HG03342 (cell line): ENCODE measurements around the gene OR6X1.
A peak's percentile ranks its signal among the peaks of the same experiment; 100 is the strongest.

Source experiments
- ATAC-seq: cut with Tn5 transposase; IDR thresholded peaks from one replicate; pipeline ENCODE4 v1.9.1; 2021; ENCODE audit warnings: mild to moderate bottlenecking, moderate library complexity; ENCODE audit not compliant: unreplicated experiment

OR6X1 gene, protein sequence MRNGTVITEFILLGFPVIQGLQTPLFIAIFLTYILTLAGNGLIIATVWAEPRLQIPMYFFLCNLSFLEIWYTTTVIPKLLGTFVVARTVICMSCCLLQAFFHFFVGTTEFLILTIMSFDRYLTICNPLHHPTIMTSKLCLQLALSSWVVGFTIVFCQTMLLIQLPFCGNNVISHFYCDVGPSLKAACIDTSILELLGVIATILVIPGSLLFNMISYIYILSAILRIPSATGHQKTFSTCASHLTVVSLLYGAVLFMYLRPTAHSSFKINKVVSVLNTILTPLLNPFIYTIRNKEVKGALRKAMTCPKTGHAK

DNA sequence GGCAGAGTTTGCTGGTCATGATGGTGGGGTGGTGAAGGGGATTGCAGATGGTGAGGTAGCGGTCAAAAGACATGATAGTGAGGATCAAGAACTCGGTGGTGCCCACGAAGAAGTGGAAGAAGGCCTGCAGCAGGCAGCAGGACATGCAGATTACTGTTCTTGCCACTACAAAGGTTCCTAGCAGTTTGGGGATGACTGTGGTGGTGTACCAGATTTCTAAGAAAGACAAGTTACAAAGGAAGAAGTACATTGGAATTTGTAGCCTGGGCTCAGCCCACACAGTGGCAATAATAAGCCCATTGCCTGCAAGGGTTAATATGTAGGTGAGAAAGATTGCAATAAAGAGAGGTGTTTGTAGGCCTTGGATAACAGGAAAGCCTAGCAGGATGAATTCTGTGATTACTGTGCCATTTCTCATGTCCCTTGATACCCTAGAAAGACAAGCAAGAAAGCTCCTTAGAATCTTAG lies at the start of gene OR6X1:
Gene OR6X1 (minus strand): TSS at position 418 of the 468 bp plus-strand sequence. CDS start 0 bp downstream, at position 418.
- ATAC-seq: no peak

DNA sequence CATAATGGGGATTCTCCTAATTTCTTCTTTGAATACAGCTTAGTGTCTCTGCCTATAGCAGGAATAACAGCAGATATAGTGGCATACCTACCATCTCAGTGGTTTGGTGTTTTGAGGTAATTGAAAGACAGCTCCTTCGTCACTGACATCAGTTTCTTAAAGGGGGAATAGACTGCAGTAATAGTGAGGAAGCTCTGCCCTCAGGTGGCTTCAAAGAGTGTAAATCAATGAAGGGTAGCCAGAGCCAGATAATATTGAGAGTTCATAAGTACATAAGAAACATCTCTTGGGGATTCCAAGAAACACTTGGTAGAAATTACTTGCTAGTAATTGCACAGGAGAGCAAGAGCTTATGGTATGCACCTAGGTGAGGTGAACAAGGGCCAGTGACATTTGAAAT lies 47.4 kb upstream of the OR6X1 start:
- ATAC-seq: no peak

DNA sequence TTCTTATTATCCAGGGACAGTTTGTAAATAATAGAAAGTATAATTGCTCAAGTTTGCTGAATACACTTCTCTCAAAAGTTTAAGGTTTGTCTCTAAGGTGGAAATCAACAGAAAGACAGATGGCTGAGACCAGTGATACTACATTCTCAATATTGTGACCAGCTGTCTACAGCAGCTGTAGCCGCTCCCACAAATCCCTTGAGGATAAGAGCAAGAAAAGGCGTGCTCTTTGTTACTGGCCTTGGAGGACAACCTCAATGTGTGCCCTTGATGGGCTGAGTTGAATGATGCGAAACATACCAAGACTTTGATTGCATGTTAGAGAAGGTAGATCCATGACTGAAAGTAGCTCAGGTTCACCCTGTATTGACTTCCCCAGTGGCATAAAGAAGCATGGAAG lies 45.7 kb upstream of the OR6X1 start:
- ATAC-seq: no peak

DNA sequence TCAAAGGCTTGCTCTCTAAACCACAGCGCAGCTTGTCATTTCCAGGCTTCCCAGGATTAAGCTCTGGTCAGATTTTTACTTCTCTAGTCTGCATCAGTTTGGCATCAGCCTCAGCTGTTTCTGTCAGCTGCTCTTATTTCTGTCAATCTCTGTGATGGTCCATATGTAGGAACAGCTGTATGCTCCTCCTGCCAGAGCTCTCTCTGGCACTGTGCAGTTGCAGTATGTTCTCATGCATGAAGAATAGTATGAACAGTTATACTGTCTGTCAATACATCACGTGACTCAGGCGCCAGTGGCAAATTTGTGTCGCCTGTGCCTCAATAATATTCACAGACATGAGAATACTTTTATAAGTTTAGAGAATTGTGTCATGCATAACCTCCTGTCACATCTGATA lies 45.1 kb upstream of the OR6X1 start:
- ATAC-seq: no peak

DNA sequence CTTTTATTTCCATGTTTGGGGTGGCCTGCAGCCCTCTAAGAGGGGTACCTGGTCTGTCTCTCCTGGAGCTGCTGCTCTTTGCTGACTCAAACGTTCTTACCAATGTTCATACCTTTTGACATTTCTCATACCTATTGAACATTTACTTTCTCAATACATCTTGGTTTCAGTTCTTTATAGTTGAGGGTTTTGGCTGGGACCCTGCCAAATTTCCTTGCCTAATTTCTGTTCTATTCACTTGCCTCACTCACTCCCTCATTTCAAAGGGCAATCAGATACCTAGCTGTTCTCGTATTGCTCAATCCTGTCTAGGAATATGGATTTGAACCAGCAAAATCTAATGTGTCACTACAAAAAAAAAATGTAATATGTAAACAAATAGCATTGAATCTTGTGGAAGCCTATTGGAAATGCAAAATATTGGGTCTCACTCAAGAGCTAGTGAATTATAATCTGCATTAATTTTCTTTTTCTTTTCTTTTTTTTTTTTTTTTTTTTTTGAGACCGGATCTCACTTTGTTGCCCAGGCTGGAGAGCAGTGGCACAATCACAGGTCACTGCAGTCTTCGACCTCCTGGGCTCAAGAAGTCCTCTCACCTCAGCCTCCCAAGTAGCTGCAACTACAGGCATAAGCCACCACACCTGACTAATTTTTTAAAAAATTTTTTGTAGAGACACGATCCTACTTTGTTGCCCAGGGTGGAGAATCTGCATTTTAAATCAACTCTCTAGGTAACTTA lies 44.4 kb upstream of the OR6X1 start:
- no peak for ATAC-seq

DNA sequence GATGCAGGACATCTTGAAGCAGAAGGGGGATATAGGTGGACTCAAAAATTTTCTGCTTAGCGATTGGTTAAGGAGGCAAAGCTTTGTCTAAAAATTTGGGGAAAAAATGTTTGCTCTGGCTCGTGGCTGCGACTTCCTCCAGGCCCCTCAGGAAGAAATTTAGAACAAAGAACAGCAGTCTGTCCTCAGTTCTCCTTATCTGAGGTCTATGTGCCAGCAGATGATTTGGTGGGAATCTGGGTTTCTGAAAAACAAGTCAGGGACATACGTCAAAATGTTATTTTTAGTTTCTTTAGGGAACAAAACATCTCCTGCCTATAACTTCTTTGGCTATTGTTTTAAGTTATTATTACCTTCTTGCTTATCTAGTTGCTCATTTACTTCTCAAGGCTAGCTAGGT lies 43.8 kb upstream of the OR6X1 start:
- no peak for ATAC-seq

DNA sequence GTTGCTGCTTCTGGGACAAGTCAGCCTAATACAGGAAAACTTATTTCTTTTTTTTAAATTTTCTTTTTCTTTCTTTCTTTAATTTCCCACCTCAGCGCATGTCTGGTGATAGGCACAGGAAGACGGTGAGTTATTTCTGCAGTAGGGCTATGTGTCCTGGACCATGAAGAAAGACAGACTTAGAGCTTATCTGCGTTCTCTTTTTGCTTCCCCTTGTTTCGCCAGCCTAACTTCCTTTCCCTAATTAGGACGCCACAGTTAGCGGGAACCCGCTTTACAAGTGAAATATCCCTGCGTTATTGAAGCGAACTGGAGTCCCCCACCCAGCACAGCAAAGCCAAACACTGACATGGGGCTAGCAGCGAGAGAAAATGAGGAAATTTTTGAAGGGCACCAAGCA lies 43.2 kb upstream of the OR6X1 start:
- ATAC-seq: no peak

DNA sequence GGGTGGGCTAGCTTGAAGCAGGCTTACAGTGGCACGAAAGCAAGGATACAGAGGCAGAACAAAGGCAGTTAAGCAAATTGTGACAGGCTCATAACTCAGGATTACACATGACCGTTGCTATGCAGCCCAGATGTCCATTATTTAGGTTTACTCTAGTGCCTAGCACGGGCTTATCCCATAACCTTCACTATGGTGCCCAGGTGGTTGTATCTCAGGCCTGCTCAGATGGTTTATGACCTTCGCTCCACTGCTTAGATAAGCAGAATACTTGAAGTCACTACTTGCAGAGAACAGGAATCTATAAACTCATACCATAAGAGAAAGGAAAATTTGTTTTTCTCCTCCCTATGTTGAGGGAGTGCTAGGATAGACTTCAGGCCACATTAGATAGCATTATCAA lies 42.8 kb upstream of the OR6X1 start:
- no peak for ATAC-seq

DNA sequence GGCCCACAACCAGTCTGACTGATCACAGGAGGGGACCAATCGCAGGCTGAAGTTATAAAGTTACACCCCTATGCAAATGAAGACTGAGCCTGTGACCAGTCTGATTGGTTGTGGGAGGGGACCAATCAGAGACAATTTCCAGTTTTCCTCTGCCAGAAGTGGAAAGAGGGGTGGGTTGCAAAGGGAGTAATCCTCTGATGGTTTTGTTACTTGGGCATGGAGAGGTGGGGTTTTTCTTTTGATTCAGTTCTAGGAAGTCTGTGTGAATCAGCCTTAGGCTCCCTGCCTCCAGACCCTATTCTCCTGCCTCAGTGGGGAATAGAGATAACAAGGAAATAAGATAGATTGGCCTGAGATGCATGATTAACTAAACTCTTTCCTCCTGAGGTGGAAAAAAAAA lies 41.9 kb upstream of the OR6X1 start:
- no peak for ATAC-seq

DNA sequence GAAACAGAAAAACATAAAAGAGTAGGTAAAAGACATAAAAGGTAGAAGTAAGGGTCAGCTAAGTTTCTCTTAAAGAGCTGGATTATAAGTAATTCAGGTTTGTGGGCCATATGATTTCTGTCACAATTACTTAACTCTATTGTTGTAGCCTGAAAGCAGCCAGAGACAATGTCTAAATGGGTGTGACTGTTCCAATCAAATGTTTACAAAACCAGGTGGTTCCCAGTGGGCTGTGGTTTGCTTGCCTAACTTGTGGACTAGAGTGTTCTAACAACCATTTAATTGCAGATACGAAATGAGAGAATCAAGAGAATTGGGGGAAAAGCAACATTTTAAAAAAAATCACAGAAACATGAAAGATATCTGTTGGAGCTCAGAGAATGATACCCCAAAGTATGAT lies 29.2 kb upstream of the OR6X1 start:
- no peak for ATAC-seq

DNA sequence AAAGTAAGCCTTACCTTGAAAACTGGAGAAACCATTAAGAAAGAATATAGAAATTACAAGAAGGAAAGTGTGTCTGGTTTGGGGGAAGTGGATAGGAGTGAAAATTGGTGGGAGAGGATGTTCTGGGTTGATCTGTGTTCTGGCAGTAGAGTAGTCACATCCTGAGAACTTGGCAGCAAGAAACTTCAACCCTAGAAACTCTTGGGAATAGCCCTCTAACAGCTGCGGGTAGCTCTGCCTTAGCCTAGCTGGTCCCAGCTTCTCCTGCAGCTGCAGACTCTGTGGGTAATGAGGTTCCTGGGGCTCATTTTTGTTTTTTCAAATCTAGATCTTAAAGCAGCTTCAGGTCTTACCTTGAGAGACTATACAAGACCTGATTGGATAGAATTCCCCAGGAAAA lies 24.2 kb upstream of the OR6X1 start:
- ATAC-seq: no peak

DNA sequence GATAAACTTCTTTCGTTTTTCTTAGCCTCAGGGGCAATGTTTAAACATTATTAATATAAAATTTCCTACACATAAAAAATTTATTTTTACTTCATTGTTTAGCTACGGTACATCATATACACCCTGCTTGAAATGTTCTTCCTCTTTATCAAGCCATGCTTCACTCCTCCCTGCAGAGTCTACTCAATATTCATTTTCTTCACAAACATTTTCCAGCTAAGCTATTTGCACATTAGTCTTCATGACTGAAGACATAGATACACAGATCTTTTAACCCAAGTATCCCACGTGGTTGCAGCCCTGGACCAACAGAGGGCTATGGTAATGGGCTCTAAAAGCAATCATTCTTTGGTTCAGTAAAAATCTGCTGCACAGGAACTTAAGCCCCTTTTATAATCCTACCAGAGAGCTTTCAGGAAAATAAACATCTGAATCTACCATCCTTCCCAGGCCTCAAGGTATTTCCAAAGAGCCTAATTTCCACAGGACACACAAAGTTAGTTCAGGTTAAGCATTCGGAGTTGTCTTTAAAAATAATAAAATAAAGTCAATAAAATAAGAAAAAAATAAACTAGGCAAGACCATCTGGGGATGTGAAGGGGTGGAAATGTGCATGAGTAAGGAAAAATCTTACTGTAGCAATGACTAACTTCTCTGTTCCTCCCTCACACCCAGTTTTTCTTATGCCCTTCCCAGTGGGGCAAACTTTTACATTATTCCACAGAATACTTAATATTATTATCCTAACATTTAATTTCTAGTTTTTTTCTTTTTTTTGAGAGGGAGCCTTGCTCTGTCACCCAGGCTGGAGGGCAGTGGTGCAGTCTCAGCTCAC lies 21.6 kb upstream of the OR6X1 start:
- ATAC-seq: no peak

DNA sequence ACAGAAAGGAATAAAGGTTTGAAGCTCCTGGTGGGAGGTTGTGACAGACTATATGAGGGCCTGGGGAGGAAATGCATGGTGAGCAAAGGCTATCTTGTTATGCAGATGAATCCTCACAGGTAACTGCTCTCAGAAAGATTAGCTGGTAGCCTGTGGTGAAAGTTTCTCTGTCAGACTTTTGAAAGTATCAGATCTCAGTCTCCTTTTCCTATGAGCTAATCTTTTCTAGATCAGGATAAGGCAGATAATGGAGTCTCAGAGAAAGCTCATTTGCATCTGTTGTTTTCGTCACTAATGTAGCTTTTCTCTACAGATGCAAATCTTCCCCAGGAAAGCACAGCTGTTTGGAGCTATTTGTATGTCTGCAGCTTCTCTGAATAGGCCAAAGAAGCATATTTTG lies 21.0 kb upstream of the OR6X1 start:
- peak; percentile 51 for ATAC-seq

DNA sequence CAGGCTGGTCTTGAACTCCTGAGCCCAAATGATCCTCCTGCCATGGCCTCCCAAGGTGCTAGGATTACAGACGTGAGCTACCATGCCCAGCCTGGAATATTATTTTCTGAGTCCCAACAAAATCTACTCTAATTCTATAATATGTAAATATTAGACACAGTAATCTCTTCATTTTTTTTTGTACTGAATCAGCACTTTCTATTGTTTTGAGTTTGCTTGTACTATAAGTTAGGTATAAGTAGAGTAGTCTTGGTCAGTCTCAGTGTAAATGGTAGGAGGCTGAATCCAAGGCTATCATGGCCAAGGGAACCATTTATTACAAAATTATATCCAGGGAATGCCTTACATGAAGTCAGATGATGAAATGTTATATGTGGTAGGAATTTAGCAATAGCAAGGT lies 19.6 kb upstream of the OR6X1 start:
- ATAC-seq: no peak

DNA sequence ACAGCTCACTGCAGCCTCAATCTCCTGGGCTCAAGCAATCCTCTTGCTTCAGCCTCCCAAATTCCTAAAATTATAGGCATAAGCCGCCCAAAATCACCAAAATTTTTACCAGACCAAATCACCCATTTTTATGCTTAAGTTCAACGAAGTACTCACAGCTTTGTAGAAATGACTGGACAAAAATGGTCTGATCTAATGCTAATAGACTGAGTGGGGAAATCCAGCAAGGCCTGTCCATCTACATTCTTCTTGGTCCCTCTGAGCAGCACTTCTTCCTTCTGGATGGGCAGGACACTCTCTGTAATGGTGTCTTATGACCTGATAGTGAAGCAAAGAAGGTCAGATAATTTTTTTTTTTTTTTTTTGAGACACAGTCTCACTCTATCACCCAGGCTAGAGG lies 18.7 kb upstream of the OR6X1 start:
- ATAC-seq: no peak

DNA sequence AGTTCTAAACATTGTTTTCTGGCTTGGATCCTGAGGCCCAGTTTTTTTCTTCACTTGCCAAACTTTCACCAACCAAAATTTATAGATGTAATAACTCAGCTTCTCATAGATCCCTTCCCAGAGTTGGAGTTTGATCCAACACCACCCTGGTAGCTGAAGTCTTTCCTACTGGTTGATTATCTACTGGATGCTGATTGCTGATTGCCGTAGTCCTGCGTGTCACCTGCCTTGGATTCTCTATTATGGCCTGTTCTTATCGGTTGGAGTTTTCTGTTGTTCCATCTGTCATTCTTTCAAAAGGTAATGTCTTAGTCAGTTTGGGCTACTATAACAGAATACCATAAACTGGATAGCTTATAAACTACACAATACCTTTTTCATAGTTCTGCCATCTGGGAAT lies 17.3 kb upstream of the OR6X1 start:
- ATAC-seq: no peak

DNA sequence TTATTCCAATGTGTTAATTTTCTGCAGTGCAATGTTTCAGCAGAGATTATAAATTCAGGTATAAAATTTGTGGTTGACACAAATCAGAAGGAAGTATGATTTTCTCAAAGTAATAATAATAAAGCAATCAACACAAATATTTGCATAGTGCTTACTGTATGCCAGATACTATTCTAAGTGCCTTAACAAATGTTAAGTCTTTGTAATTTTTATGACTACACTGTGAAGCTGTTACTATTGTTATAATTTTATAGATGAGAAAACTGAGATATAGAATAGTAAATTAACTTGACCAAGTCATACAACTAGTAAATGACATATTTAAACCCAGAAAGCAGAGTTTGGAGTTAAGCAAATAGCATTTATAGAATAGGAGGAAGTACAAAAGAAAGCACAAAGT lies 16.4 kb upstream of the OR6X1 start:
- no peak for ATAC-seq

DNA sequence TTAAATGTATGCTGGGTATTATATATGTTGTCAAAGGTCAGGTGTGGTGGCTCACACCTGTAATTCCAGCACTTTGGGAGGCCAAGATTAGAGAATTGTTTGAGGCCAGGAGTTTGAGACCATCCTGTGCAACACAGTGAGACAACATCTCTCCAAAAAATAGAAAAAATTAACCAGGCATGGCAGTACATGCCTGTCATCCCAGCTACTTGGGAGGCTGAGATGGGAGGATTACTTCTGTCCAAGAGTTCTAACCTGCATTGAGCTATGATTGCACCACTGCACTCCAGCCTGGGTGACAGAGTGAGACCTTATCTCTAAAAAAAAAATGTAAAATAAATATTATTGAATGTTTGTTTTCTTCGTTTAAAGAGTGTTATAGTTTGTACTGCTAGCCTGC lies 11.3 kb upstream of the OR6X1 start:
- no peak for ATAC-seq

DNA sequence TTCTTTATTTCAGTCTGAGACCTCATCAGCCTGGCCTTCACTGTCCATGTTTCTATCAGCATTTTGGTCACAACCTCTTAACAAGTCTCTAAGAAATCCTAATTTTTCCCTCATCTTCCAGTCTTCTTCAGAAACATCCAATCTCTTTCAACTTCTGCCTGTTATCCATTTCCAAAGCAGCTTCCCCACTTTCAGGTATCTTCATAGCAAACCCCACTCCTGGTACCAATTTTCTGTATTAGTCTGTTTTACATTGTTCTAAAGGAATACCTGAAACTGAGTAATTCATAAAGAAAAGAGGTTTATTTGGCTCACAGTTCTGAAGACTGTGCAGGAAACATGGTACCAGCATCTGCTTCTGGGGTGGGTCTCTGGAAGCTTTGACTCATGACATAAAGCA lies 8.1 kb upstream of the OR6X1 start:
- ATAC-seq: no peak

DNA sequence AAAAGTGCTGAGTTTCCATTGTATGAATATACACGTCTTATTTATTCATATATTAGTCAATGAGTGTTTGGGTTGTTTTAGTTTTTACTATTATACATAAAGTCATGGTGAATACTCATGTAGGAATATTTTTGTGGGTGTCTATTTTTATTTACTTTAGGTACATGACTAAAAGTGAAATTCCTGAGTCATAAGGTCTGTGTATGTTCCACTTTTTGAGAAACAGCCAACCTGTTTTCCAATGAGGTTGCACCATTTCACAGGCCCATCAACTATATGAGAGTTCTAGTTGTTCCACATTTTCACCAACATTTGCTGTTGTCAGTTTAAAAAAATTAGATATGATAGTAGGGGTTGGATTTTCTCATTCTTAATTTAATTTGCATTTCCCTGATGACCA lies 6.6 kb upstream of the OR6X1 start:
- ATAC-seq: peak; percentile 73

DNA sequence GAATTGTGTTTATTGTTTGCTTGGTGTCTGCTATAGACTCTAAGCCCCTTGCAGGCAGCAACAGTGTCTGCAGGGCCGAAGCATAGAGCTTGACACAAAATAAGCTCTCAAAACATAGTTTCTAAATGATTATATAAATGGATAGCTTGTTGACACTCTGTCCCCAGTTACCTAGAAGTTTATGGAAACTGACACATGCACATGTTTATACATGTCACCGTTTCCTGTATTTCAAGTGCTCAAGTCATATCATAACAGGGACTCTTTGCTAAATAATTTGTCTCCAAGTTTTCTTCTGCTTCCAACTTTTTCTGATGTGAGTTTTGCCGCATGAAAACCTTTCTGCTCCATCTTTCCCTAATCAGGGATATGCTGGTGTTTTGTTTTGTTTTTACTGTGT lies 3.7 kb upstream of the OR6X1 start:
- no peak for ATAC-seq

DNA sequence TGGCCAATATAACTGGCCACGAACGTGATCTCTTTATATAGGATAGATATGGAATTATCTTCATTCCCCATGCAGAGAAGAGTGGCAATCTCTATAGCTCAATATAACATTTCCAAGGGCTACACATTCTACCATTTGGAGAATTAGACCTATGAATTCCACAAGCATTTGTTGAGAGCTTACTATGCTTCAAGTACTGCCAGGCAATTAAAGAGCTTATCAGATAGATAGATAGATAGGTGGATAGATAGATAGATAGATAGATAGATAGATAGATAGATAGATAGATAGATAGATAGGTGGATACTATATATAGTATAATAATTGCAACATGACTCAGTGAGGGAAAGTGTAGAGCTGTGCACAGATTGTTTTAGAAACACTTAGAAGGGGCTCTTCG lies 1.5 kb upstream of the OR6X1 start:
- ATAC-seq: no peak
